SK-N-SH (cell line): ENCODE data around the gene IGF2R. TPM values are rescaled to one million over a fixed set of nuclear protein-coding genes. Genes with fewer than 3 reads are reported as not detected.

ENCODE experiments used
- CTCF ChIA-PET: fragments of 300-600, 350-600 bp; formaldehyde crosslinking; extraction: SDS; loops from one replicate; lab custom pipeline; 2021; lab: Yijun Ruan, JAX
- POLR2A ChIA-PET: fragments of 350-600 bp; sonication (Branson Sonifier 250); formaldehyde crosslinking; extraction: SDS; loops from one replicate; lab custom pipeline; 2020; ENCODE audit warnings: antibody characterized with exemption, inconsistent platforms; lab: Yijun Ruan, JAX
- DNase-seq: peaks from one replicate; pipeline ENCODE4 v3.0.0; 2012
- H2AFZ ChIP-seq: fragments of 200-600 bp; sonication (generic); 2 replicates; pipeline ENCODE4 v1.8.1; 2016; ENCODE audit warnings: antibody characterized with exemption, mild to moderate bottlenecking, low read depth
- H3F3A ChIP-seq: fragments of 200-600 bp; sonication (generic); replicated peaks from 2 replicates; pipeline ENCODE3; 2016; ENCODE audit warnings: antibody characterized with exemption, mild to moderate bottlenecking; ENCODE audit not compliant: insufficient read depth
- H3K27ac ChIP-seq, 2 experiments: fragments of 200-500 bp in 1 of 2; fragments of 200-600 bp in 1 of 2; sonication (Bioruptor generic) in 1 of 2; sonication (generic), shearing (Covaris generic) in 1 of 2; 2 replicates each; pipeline versions ENCODE4 v1.5.1 to v1.6.1; 2014 to 2016; ENCODE audit warnings: low read depth in 2 of 2, inconsistent platforms in 1 of 2, low read length in 1 of 2, mild to moderate bottlenecking in 1 of 2, mixed read lengths in 1 of 2
- H3K27me3 ChIP-seq: fragments of 200-600 bp; sonication (generic), shearing (Covaris generic); 2 replicates; pipeline ENCODE4 v1.6.1; 2016; ENCODE audit warnings: mixed run types; ENCODE audit not compliant: insufficient read depth
- H3K36me3 ChIP-seq, 2 experiments: fragments of 200-500 bp in 1 of 2; fragments of 200-600 bp in 1 of 2; sonication (Bioruptor generic) in 1 of 2; sonication (generic) in 1 of 2; replicated peaks in 1 of 2; 2 replicates each; pipeline versions ENCODE3 to v1.5.1; 2014 to 2016; ENCODE audit warnings: low read length in 1 of 2, mild to moderate bottlenecking in 1 of 2; ENCODE audit not compliant: insufficient read depth in 2 of 2, control insufficient read depth in 1 of 2
- H3K4me1 ChIP-seq, 2 experiments: fragments of 200-500 bp in 1 of 2; fragments of 200-600 bp in 1 of 2; sonication (Bioruptor generic) in 1 of 2; sonication (generic), shearing (Covaris generic) in 1 of 2; 2 replicates each; pipeline versions ENCODE4 v1.5.1 to v1.6.1; 2014 to 2016; ENCODE audit warnings: low read depth in 1 of 2, low read length in 1 of 2, mixed run types in 1 of 2; ENCODE audit not compliant: insufficient read depth in 2 of 2, control insufficient read depth in 1 of 2
- H3K4me2 ChIP-seq: fragments of 200-600 bp; sonication (generic), shearing (Covaris generic); 2 replicates; pipeline ENCODE4 v1.6.1; 2017; ENCODE audit warnings: mixed run types
- H3K4me3 ChIP-seq, 2 experiments: fragments of 200-500 bp in 1 of 2; fragments of 200-600 bp in 1 of 2; sonication (Bioruptor generic) in 1 of 2; sonication (generic), shearing (Covaris generic) in 1 of 2; 2 replicates each; pipeline versions ENCODE4 v1.5.1 to v1.8.1; 2014 to 2016; ENCODE audit warnings: low read depth in 2 of 2, inconsistent platforms in 1 of 2, low read length in 1 of 2, mild to moderate bottlenecking in 1 of 2, mixed read lengths in 1 of 2, moderate library complexity in 1 of 2
- H3K79me2 ChIP-seq: fragments of 200-600 bp; sonication (generic); 2 replicates; pipeline ENCODE4 v1.8.1; 2017; ENCODE audit warnings: mild to moderate bottlenecking; ENCODE audit not compliant: insufficient read depth
- H3K9ac ChIP-seq: fragments of 200-600 bp; sonication (generic); 2 replicates; pipeline ENCODE4 v1.6.1; 2017; ENCODE audit warnings: mixed run types
- H3K9me2 ChIP-seq: fragments of 200-600 bp; sonication (generic); 2 replicates; pipeline ENCODE4 v1.6.1; 2017; ENCODE audit warnings: mixed run types
- H3K9me3 ChIP-seq: fragments of 200-600 bp; sonication (generic); 2 replicates; pipeline ENCODE4 v1.6.1; 2017; ENCODE audit warnings: mixed run types, mild to moderate bottlenecking, moderate library complexity
- H4K20me1 ChIP-seq: fragments of 200-600 bp; sonication (generic); 2 replicates; pipeline ENCODE4 v1.6.1; 2017; ENCODE audit warnings: mild to moderate bottlenecking, mixed run types; ENCODE audit not compliant: insufficient read depth
- CHD2 ChIP-seq: fragments of 150-350 bp; IDR thresholded peaks from 2 replicates; pipeline ENCODE4 v1.6.1; 2018; ENCODE audit warnings: low read length; ENCODE audit not compliant: partially characterized antibody
- EZH2phosphoT487 ChIP-seq: fragments of 200-600 bp; sonication (generic); IDR thresholded peaks from 2 replicates; pipeline ENCODE4 v1.6.1; 2017; ENCODE audit warnings: low read depth, mixed run types, mild to moderate bottlenecking, antibody characterized with exemption, moderate library complexity, borderline replicate concordance
- FOSL2 ChIP-seq: IDR thresholded peaks from 2 replicates; pipeline ENCODE4 v1.4.0; 2012; ENCODE audit warnings: low read depth, mild to moderate bottlenecking, moderate library complexity, borderline replicate concordance
- FOXJ3 ChIP-seq: sonication (generic); formaldehyde crosslinking; IDR thresholded peaks from 2 replicates; pipeline ENCODE4 v1.5.1; 2020; ENCODE audit warnings: mild to moderate bottlenecking, missing genetic modification reagents
- FOXM1 ChIP-seq: IDR thresholded peaks from 2 replicates; pipeline ENCODE4 v1.4.0; 2012; ENCODE audit warnings: low read depth, mild to moderate bottlenecking
- GABPA ChIP-seq: IDR thresholded peaks from 2 replicates; pipeline ENCODE4 v1.4.0; 2012; ENCODE audit warnings: low read depth, mild to moderate bottlenecking
- IRF3 ChIP-seq: fragments of 150-350 bp; IDR thresholded peaks from 2 replicates; pipeline ENCODE4 v1.6.1; 2016; ENCODE audit warnings: mild to moderate bottlenecking, low read depth, low read length
- JUND ChIP-seq: IDR thresholded peaks from 2 replicates; pipeline ENCODE4 v1.4.0; 2012
- MEF2A ChIP-seq: IDR thresholded peaks from 2 replicates; pipeline ENCODE4 v1.4.0; 2012; ENCODE audit warnings: low read depth, borderline replicate concordance
- NRF1 ChIP-seq: IDR thresholded peaks from 2 replicates; pipeline ENCODE4 v1.6.1; 2012; ENCODE audit warnings: low read depth, mild to moderate bottlenecking, low read length
- POLR2AphosphoS5 ChIP-seq: IDR thresholded peaks from 2 replicates; pipeline ENCODE4 v1.6.1; 2012; ENCODE audit warnings: low read depth, low read length
- RCOR1 ChIP-seq: fragments of 150-350 bp; IDR thresholded peaks from 2 replicates; pipeline ENCODE4 v1.6.1; 2017; ENCODE audit warnings: antibody characterized with exemption, low read length
- REST ChIP-seq: IDR thresholded peaks from 2 replicates; pipeline ENCODE4 v1.6.1; 2012; ENCODE audit warnings: mild to moderate bottlenecking, low read depth, low read length, moderate library complexity
- RFX5 ChIP-seq: IDR thresholded peaks from 2 replicates; pipeline ENCODE4 v1.6.1; 2012; ENCODE audit warnings: mild to moderate bottlenecking, improper control_type of control experiment, low read length
- TAF1 ChIP-seq: IDR thresholded peaks from 2 replicates; pipeline ENCODE4 v1.6.1; 2012; ENCODE audit warnings: low read depth, mild to moderate bottlenecking, low read length, moderate library complexity, borderline replicate concordance
- USF1 ChIP-seq: IDR thresholded peaks from 2 replicates; pipeline ENCODE4 v1.4.0; 2012; ENCODE audit warnings: low read depth, borderline replicate concordance
- USF2 ChIP-seq: fragments of 150-350 bp; IDR thresholded peaks from 2 replicates; pipeline ENCODE4 v1.6.1; 2017; ENCODE audit warnings: antibody characterized with exemption, low read length, low read depth, borderline replicate concordance
- YY1 ChIP-seq: IDR thresholded peaks from 2 replicates; pipeline ENCODE4 v1.4.0; 2012; ENCODE audit warnings: low read depth, mild to moderate bottlenecking
- ZBTB33 ChIP-seq: IDR thresholded peaks from 2 replicates; pipeline ENCODE4 v1.4.0; 2012; ENCODE audit warnings: low read depth, borderline replicate concordance
- WGBS: methylation state at CpG from one replicate; pipeline ENCODE4 v1.1.6; 2017; ENCODE audit warnings: low lambda C conversion rate; 5-methylcytosine and 5-hydroxymethylcytosine counted together
- polyA plus RNA-seq, 3 experiments: library from polyadenylated mRNA; depleted of rRNA; stranded (reverse); fragments of >200 nt; gene quantifications; 2 replicates each; pipeline ENCODE4 v1.2.3, GENCODE V29; 2012

Gene IGF2R
- polyA plus RNA-seq, 1 of the 3 experiments (the other 2 are of a cell fraction) = 45.0 TPM

GRCh38 chr6:160127270-160128124, 158.6 kb downstream of the IGF2R start:
- ChIA-PET CTCF (interaction anchor here (1.7 kb wide), 1 partner anchor 11 kb away, joined by 8 read pairs; no protein-coding TSS in a partner anchor), POLR2A (no interaction called here)
- Histone ChIP-seq H3F3A (no peaks in the 10 kb centered on the region), H4K20me1 (no peaks in the 10 kb centered on the region), H3K27me3 (no peaks in the 10 kb centered on the region), H2AFZ (no peak overlapping the region), H3K9me2 (no peaks in the 10 kb centered on the region), H3K27ac (no peak overlapping the region), H3K4me1 (no peaks in the 10 kb centered on the region; a peak in 1 of 4 replicates), H3K36me3 (no peaks in the 10 kb centered on the region), H3K9me3 (no peaks in the 10 kb centered on the region), H3K9ac (no peak overlapping the region), H3K79me2 (no peaks in the 10 kb centered on the region), H3K4me2 (no peak overlapping the region), H3K4me3 (no peak overlapping the region)
- WGBS = 64% methylated on average over 16 of the region's 16 CpGs
- no peak for DNase-seq
- TF ChIP-seq FOXM1 = no peak
- no peak for TF ChIP-seq MEF2A
- no peak for TF ChIP-seq FOSL2
- no peak for TF ChIP-seq RCOR1
- no peak for TF ChIP-seq NRF1
- TF ChIP-seq REST = no peak
- TF ChIP-seq IRF3 = no peak
- no peak for TF ChIP-seq RFX5
- TF ChIP-seq CHD2 = no peak
- no peak for TF ChIP-seq USF1
- no peak for TF ChIP-seq JUND
- TF ChIP-seq YY1 = no peak
- TF ChIP-seq POLR2AphosphoS5 = no peak
- TF ChIP-seq EZH2phosphoT487 = no peak
- TF ChIP-seq FOXJ3 (CRISPR knock-in tag) = no peak
- TF ChIP-seq ZBTB33 = no peak
- no peak for TF ChIP-seq GABPA
- TF ChIP-seq TAF1 = no peak
- no peak for TF ChIP-seq USF2
